MCF 10A (cell line): Measurements from ENCODE around the gene CERS6. TPM values are rescaled to one million over a fixed set of nuclear protein-coding genes. Genes with fewer than 3 reads are reported as not detected.

Experiments used
- BruUV-seq: library from RNA; stranded (reverse); fragments of 400-500 nt; replicated peaks from 2 replicates; lab custom pipeline; 2021; lab: Mats Ljungman, UMichigan
- CTCF ChIA-PET: fragments of 300-600 bp; sonication (Branson Sonifier 250); formaldehyde crosslinking; extraction: SDS; loops from one replicate; lab custom pipeline; 2021; ENCODE audit warnings: antibody characterized with exemption, inconsistent platforms; lab: Yijun Ruan, JAX
- POLR2A ChIA-PET: fragments of 300-600, 350-650 bp; sonication (Branson Sonifier 250); formaldehyde crosslinking; extraction: SDS; loops from one replicate; lab custom pipeline; 2020; ENCODE audit warnings: antibody characterized with exemption, inconsistent platforms; lab: Yijun Ruan, JAX
- DNase-seq: peaks from one replicate; pipeline ENCODE4 v3.0.0-alpha.2; 2018; ENCODE audit not compliant: unreplicated experiment
- H3K27ac Mint-ChIP-seq: one replicate; pipeline ENCODE4 v1.8.0; 2022; ENCODE audit warnings: mild to moderate bottlenecking, low read depth, mixed read lengths; ENCODE audit not compliant: unreplicated experiment
- H3K27me3 Mint-ChIP-seq: one replicate; pipeline ENCODE4 v1.8.0; 2022; ENCODE audit warnings: mixed read lengths; ENCODE audit not compliant: insufficient read depth, unreplicated experiment
- H3K36me3 Mint-ChIP-seq: one replicate; pipeline ENCODE4 v1.8.0; 2022; ENCODE audit warnings: mild to moderate bottlenecking, moderate library complexity, mixed read lengths; ENCODE audit not compliant: insufficient read depth, unreplicated experiment
- H3K4me1 Mint-ChIP-seq: one replicate; pipeline ENCODE4 v1.8.0; 2022; ENCODE audit warnings: mixed read lengths; ENCODE audit not compliant: insufficient read depth, unreplicated experiment
- H3K4me3 Mint-ChIP-seq: one replicate; pipeline ENCODE4 v1.8.0; 2022; ENCODE audit warnings: mild to moderate bottlenecking, moderate library complexity, mixed read lengths; ENCODE audit not compliant: unreplicated experiment
- H3K9me3 Mint-ChIP-seq: one replicate; pipeline ENCODE4 v1.8.0; 2022; ENCODE audit warnings: mixed read lengths; ENCODE audit not compliant: unreplicated experiment
- CTCF ChIP-seq: fragments of 200-600 bp; IDR thresholded peaks from one replicate; pipeline ENCODE4 v1.8.0; 2022; ENCODE audit warnings: antibody characterized with exemption, mild to moderate bottlenecking; ENCODE audit not compliant: unreplicated experiment
- intact Hi-C: fragments of 100-400 bp; cut with micrococcal nuclease; formaldehyde crosslinking; loops from 2 replicates; pipeline ENCODE4 v1.14.1; 2022
- total RNA-seq: library from RNA; stranded (reverse); gene quantifications from 2 replicates; pipeline ENCODE4 v1.2.3, GENCODE V29; 2022

The CERS6 gene
- total RNA-seq, 1 experiment from 2014 or later, result 27.4 TPM

- no peaks in the 10 kb centered on the region for H3K9me3 Mint-ChIP-seq
- H3K4me3 Mint-ChIP-seq, result peak overlapping the region; percentile 27
- TF ChIP-seq CTCF, result no peak
- intact Hi-C loops, result loop anchor here (5.0 kb wide), 2 partner anchors 61 to 64 kb away; partner anchors contain the start of gene CERS6
- peak; percentile 84 for DNase-seq
- H3K36me3 Mint-ChIP-seq, result peaks cover 6% of the 10 kb centered on the region
- BruUV-seq, result no TSS peak
- H3K27ac Mint-ChIP-seq, result peak overlapping the region; percentile 60
- ChIA-PET CTCF (interaction anchor here (0.7 to 1.0 kb wide), 4 partner anchors 10 to 377 kb away, joined by 3 to 4 read pairs (median 4); no protein-coding TSS in a partner anchor), POLR2A (interaction anchor here (0.5 to 2.1 kb wide), 26 partner anchors 9 to 875 kb away, joined by 3 to 18 read pairs (median 4); no protein-coding TSS in a partner anchor)
- H3K27me3 Mint-ChIP-seq, result no peaks in the 10 kb centered on the region
- H3K4me1 Mint-ChIP-seq, result peaks cover 51% of the 10 kb centered on the region
Observed at GRCh38 chr2:168518555-168519066, 62.5 kb downstream of the CERS6 start.

GRCh38 chr2:168519534-168520308 lies 63.6 kb downstream of the CERS6 start:
- Mint-ChIP-seq H3K9me3 (no peaks in the 10 kb centered on the region), H3K4me3 (no peak overlapping the region), H3K36me3 (no peaks in the 10 kb centered on the region), H3K27ac (no peak overlapping the region), H3K4me1 (peaks cover 51% of the 10 kb centered on the region), H3K27me3 (no peaks in the 10 kb centered on the region)
- BruUV-seq, result no TSS peak
- ChIA-PET CTCF (no interaction called here), POLR2A (interaction anchor here (0.7 to 2.1 kb wide), 4 partner anchors 46 to 62 kb away, joined by 3 to 8 read pairs (median 4); no protein-coding TSS in a partner anchor)
- no peak for TF ChIP-seq CTCF
- DNase-seq, result no peak
- intact Hi-C loops, result loop anchor here (5.0 kb wide), 2 partner anchors 62 to 63 kb away; partner anchors contain the start of gene CERS6

GRCh38 chr2:168521053-168521741 lies 65.1 kb downstream of the CERS6 start:
- peak overlapping the region; percentile 71 for H3K27ac Mint-ChIP-seq
- peaks cover 55% of the 10 kb centered on the region for H3K4me1 Mint-ChIP-seq
- peak overlapping the region; percentile 62 for H3K4me3 Mint-ChIP-seq
- H3K9me3 Mint-ChIP-seq, result no peaks in the 10 kb centered on the region
- no peaks in the 10 kb centered on the region for H3K36me3 Mint-ChIP-seq
- no TSS peak for BruUV-seq
- DNase-seq, result no peak
- ChIA-PET POLR2A (interaction anchor here (0.6 to 1.4 kb wide), 8 partner anchors 15 to 65 kb away, joined by 3 to 8 read pairs (median 4); partner anchors contain the start of gene CERS6), CTCF (interaction anchor here (0.5 to 0.7 kb wide), 3 partner anchors 8 to 32 kb away, joined by 3 to 4 read pairs (median 3); no protein-coding TSS in a partner anchor)
- no peaks in the 10 kb centered on the region for H3K27me3 Mint-ChIP-seq
- no peak for TF ChIP-seq CTCF
- intact Hi-C loops, result no loop called here
